K562 (cell line): ENCODE results near the gene KRTAP5-1. TPM values are rescaled to one million over a fixed set of nuclear protein-coding genes. Genes with fewer than 3 reads are reported as not detected.

Source experiments
- ATAC-seq: fragments of 200-7000 bp; cut with Tn5 transposase; 3 replicates; pipeline ENCODE4 v1.9.1; 2020; ENCODE audit warnings: moderate library complexity
- BruUV-seq: library from RNA; stranded (reverse); fragments of 400-500 nt; replicated peaks from 2 replicates; lab custom pipeline; 2021; lab: Mats Ljungman, UMichigan
- CTCF ChIA-PET: fragments of 300-600 bp; formaldehyde crosslinking; extraction: SDS; loops from one replicate; lab custom pipeline; 2021; ENCODE audit warnings: low intra/inter-chr PET ratio; lab: Yijun Ruan, JAX
- POLR2A ChIA-PET: fragments of 300-600, 350-650 bp; sonication (Branson Sonifier 250); formaldehyde crosslinking; extraction: SDS; loops from one replicate; lab custom pipeline; 2021; ENCODE audit warnings: antibody characterized with exemption, inconsistent platforms; lab: Yijun Ruan, JAX
- DNase-seq, 4 experiments: peaks; one replicate each; pipeline versions ENCODE4 v3.0.0 to v3.0.0-alpha.2; 2011 to 2018; ENCODE audit warnings: low spot score in 3 of 4, mixed read lengths in 3 of 4; ENCODE audit errors: extremely low read depth in 1 of 4
- FAIRE-seq: peaks from 2 replicates; lab custom pipeline; 2011; peaks lifted over from hg19 to GRCh38; lab: Jason Lieb, UNC
- H2AFZ ChIP-seq: 2 replicates; pipeline ENCODE4 v1.6.0; 2011; ENCODE audit warnings: low read depth, low read length, control low read depth, inconsistent platforms
- H3K27ac ChIP-seq: fragments of 200-600 bp; 3 replicates; pipeline ENCODE4 v1.8.0; 2011; ENCODE audit warnings: low read depth, mild to moderate bottlenecking, control low read depth, inconsistent platforms, low read length, moderate library complexity, mixed read lengths; ENCODE audit errors: extremely low read depth
- H3K27me3 ChIP-seq, 2 experiments: fragments of 300-600 bp in 1 of 2; 2 replicates in 1 of 2; 3 replicates in 1 of 2; pipeline versions ENCODE4 v1.6.0 to v1.8.0; 2011; ENCODE audit warnings: inconsistent platforms in 2 of 2, low read length in 2 of 2, mild to moderate bottlenecking in 1 of 2, mixed read lengths in 1 of 2, moderate library complexity in 1 of 2; ENCODE audit not compliant: control insufficient read depth in 2 of 2, insufficient read depth in 2 of 2
- H3K36me3 ChIP-seq: fragments of 300-600 bp; 3 replicates; pipeline ENCODE4 v1.8.0; 2011; ENCODE audit warnings: mild to moderate bottlenecking, low read length, inconsistent platforms; ENCODE audit not compliant: control insufficient read depth, insufficient read depth
- H3K4me1 ChIP-seq, 2 experiments: fragments of 200-600 bp in 1 of 2; replicated peaks in 1 of 2; 2 replicates in 1 of 2; 3 replicates in 1 of 2; pipeline versions ENCODE4 v1.5.1 to v1.8.0; 2011; ENCODE audit warnings: inconsistent platforms in 2 of 2, low read length in 2 of 2, mild to moderate bottlenecking in 1 of 2, mixed read lengths in 1 of 2, moderate library complexity in 1 of 2; ENCODE audit not compliant: control insufficient read depth in 2 of 2, insufficient read depth in 2 of 2
- H3K4me2 ChIP-seq: 2 replicates; pipeline ENCODE4 v1.6.1; 2011; ENCODE audit warnings: low read length, control low read depth, inconsistent platforms, mixed read lengths; ENCODE audit not compliant: insufficient read depth
- H3K4me3 ChIP-seq: fragments of 200-600 bp; sonication (generic), shearing (Covaris generic); 2 replicates; pipeline ENCODE4 v1.5.1; 2016; ENCODE audit warnings: control low read depth, inconsistent platforms
- H3K79me2 ChIP-seq: fragments of 200-600 bp; 3 replicates; pipeline ENCODE4 v1.8.0; 2011; ENCODE audit warnings: low read length, inconsistent platforms; ENCODE audit not compliant: control insufficient read depth, insufficient read depth
- H3K9ac ChIP-seq, 2 experiments: 2 replicates each; pipeline versions ENCODE4 v1.6.0 to v1.6.1; 2011; ENCODE audit warnings: low read depth in 2 of 2, low read length in 2 of 2, control low read depth in 1 of 2, inconsistent platforms in 1 of 2, mild to moderate bottlenecking in 1 of 2, mixed read lengths in 1 of 2; ENCODE audit not compliant: insufficient read depth in 1 of 2
- H3K9me1 ChIP-seq: one replicate; pipeline ENCODE4 v1.6.0; 2011; ENCODE audit warnings: inconsistent platforms, mild to moderate bottlenecking, low read length, moderate library complexity; ENCODE audit not compliant: control insufficient read depth, insufficient read depth
- H3K9me3 ChIP-seq: replicated peaks from 2 replicates; pipeline ENCODE4 v1.5.1; 2011; ENCODE audit warnings: low read depth, low read length, inconsistent platforms; ENCODE audit not compliant: control insufficient read depth, insufficient read depth
- H4K20me1 ChIP-seq: replicated peaks from 2 replicates; pipeline ENCODE4 v1.6.1; 2011; ENCODE audit warnings: low read length, inconsistent platforms, mixed read lengths; ENCODE audit not compliant: control insufficient read depth, insufficient read depth
- BRD4 ChIP-seq: fragments of 200-600 bp; sonication (generic); IDR thresholded peaks from 2 replicates; pipeline ENCODE4 v1.6.1; 2017; ENCODE audit warnings: inconsistent platforms
- COPS2 ChIP-seq: fragments of 450-650 bp; conservative IDR thresholded peaks from 2 replicates; pipeline ENCODE4 v1.6.1; 2016; ENCODE audit warnings: mild to moderate bottlenecking, moderate library complexity
- JUNB ChIP-seq: fragments of 450-650 bp; formaldehyde crosslinking; conservative IDR thresholded peaks from 2 replicates; pipeline ENCODE4 v1.4.0; 2020; ENCODE audit warnings: mild to moderate bottlenecking
- SMAD4 ChIP-seq: fragments of 250-450 bp; sonication (Bioruptor Pico); conservative IDR thresholded peaks from 2 replicates; pipeline ENCODE4 v1.8.0; 2021; ENCODE audit warnings: inconsistent platforms, mild to moderate bottlenecking, moderate library complexity
- USF1 ChIP-seq: sonication (generic); formaldehyde crosslinking; IDR thresholded peaks from 2 replicates; pipeline ENCODE4 v1.9.0; 2022; ENCODE audit warnings: mild to moderate bottlenecking, missing genetic modification reagents
- USF2 ChIP-seq: sonication (generic); formaldehyde crosslinking; IDR thresholded peaks from 2 replicates; pipeline ENCODE4 v1.5.0; 2020; ENCODE audit warnings: missing genetic modification reagents
- ZNF263 ChIP-seq: sonication (generic); formaldehyde crosslinking; IDR thresholded peaks from 2 replicates; pipeline ENCODE4 v1.8.0; 2022; ENCODE audit warnings: mild to moderate bottlenecking, missing genetic modification reagents, borderline replicate concordance
- WGBS: fragments of 100-300 bp; shearing (Covaris generic); methylation state at CpG from one replicate; pipeline ENCODE4 v1.1.6; 2016; ENCODE audit warnings: low coverage, mixed read lengths; ENCODE audit not compliant: insufficient coverage; ENCODE audit errors: missing lambda C conversion rate; 5-methylcytosine and 5-hydroxymethylcytosine counted together
- in situ Hi-C: fragments of 300-500 bp; cut with MboI; formaldehyde crosslinking; loops from 4 replicates; pipeline ENCODE4 v1.15.0; 2018; ENCODE audit warnings: inconsistent platforms, mixed read lengths
- intact Hi-C: fragments of 100-400 bp; cut with micrococcal nuclease; formaldehyde crosslinking; loops from 2 replicates; pipeline ENCODE4 v1.14.2; 2022
- polyA plus RNA-seq, 8 experiments: library from polyadenylated mRNA; depleted of rRNA in 4 of 8; stranded (reverse) in 5 of 8; unstranded in 3 of 8; fragments of >200 nt; fragmentation: Nextera tagmentation in 2 of 8; fragmentation: Illumina TruSeq in 1 of 8; extraction: Ambion mirVana in 2 of 8; extraction: Trizol in 1 of 8; gene quantifications; 2 replicates each; pipeline versions ENCODE4 v1.2.1 to v1.2.3, GENCODE V29; 2011 to 2014; ENCODE audit warnings: inconsistent platforms in 1 of 8, missing spikeins in 1 of 8
- total RNA-seq, 7 experiments: library from RNA; depleted of rRNA in 6 of 7; stranded (reverse); fragments of >200 nt in 6 of 7; fragmentation: Illumina TruSeq in 2 of 7; extraction: Trizol in 2 of 7; gene quantifications; 2 replicates each; pipeline versions ENCODE4 v1.2.1 to v1.2.3, GENCODE V29; 2011 to 2021; ENCODE audit warnings: low replicate concordance in 1 of 7

KRTAP5-1 gene
- total and polyA plus RNA-seq, 9 of the 15 experiments (the other 6 are each of a cell fraction or from before 2014, with no cell fraction given) = not detected

DNA sequence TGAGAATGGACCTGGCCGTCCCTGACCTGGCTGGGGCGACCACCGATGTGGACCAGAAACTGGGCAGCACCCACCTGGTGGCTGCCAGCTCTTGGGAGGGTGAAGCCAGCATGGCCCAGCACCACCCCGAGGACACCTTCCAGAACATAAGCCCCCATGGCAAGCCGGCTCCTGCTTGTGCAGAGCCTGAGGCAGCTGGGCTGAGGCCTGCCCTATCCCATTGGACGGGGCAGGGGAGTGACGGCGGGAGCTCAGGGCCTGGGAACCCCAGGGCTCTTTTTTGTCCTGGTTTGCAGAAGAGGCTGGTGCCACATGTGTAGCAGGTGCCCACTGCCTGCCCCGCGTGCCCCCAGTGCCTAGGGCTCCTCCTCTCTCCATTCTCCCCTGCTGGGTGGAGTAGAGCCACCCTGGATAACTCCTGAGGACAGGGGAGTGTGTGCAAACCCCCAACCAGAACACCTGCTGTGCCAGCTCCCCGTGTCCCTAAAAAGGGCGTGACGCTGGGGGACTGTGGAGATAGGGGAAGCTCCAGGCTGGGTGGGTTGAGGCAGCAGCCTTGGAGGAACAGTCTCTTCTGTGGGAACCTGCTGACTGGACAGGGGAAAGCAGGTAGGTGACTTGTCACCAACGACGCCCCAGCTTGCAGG is 25.0 kb downstream of the KRTAP5-1 start (continued):
- TF ChIP-seq SMAD4 (CRISPR knock-in tag) (no peak), COPS2 (no peak), JUNB (no peak)

GRCh38 chr11:1559111-1559951 is 25.8 kb downstream of the KRTAP5-1 start:
- no peak overlapping the region for H3K4me2 ChIP-seq
- no peak overlapping the region for H3K27ac ChIP-seq
- H4K20me1 ChIP-seq = peaks cover 26% of the 10 kb centered on the region
- H3K9me1 ChIP-seq = no peaks in the 10 kb centered on the region
- in situ Hi-C loops = no loop called here
- TF ChIP-seq USF1 (CRISPR knock-in tag) (peak; percentile 53), BRD4 (no peak), ZNF263 (CRISPR knock-in tag) (peak; percentile 82), USF2 (CRISPR knock-in tag) (peak; percentile 16; the same call in 1 of the 2 replicates)
- H2AFZ ChIP-seq = no peak overlapping the region
- no peak for FAIRE-seq
- WGBS = 15% methylated on average over 26 of the region's 29 CpGs
- ATAC-seq = no peak
- no TSS peak for BruUV-seq
- no peak overlapping the region for H3K9ac ChIP-seq
- peaks cover 0 to 45% of the 10 kb centered on the region in 2 experiments; a peak in 3 of 5 replicates for H3K4me1 ChIP-seq
- no peaks in the 10 kb centered on the region for H3K9me3 ChIP-seq
- H3K36me3 ChIP-seq = no peaks in the 10 kb centered on the region
- ChIA-PET CTCF (interaction anchor here (1.6 kb wide), 1 partner anchor 12 kb away, joined by 5 read pairs; no protein-coding TSS in a partner anchor), POLR2A (no interaction called here)
- H3K4me3 ChIP-seq = no peak overlapping the region
- intact Hi-C loops = no loop called here
- no peak for DNase-seq
- H3K27me3 ChIP-seq = peaks cover 0 to 41% of the 10 kb centered on the region in 2 experiments; a peak in 2 of 5 replicates
- no peaks in the 10 kb centered on the region for H3K79me2 ChIP-seq
